PC-9 (cell line): ENCODE measurements around the gene THY1. TPM values are rescaled to one million over a fixed set of nuclear protein-coding genes. Genes with fewer than 3 reads are reported as not detected.

Experiments used
- Bru-seq: library from RNA; stranded (reverse); fragments of 400-500 nt; gene quantifications from one replicate; lab custom pipeline; 2021; lab: Mats Ljungman, UMichigan
- BruChase-seq, 2 experiments: library from RNA; stranded (reverse); fragments of 400-500 nt; gene quantifications; one replicate each; lab custom pipeline; 2021; lab: Mats Ljungman, UMichigan
- BruUV-seq: library from RNA; stranded (reverse); fragments of 400-500 nt; replicated peaks from 2 replicates; lab custom pipeline; 2021; lab: Mats Ljungman, UMichigan
- CTCF ChIA-PET: fragments of 300-600 bp; sonication (Branson Sonifier 250); formaldehyde crosslinking; loops from one replicate; lab custom pipeline; 2022; ENCODE audit warnings: antibody characterized with exemption; lab: Charles Lee
- POLR2A ChIA-PET: fragments of 300-600 bp; sonication (Branson Sonifier 250); formaldehyde crosslinking; loops from one replicate; lab custom pipeline; 2022; ENCODE audit warnings: antibody characterized with exemption; ENCODE audit not compliant: unreplicated experiment; lab: Charles Lee
- DNase-seq, 2 experiments: peaks; one replicate each; pipeline versions ENCODE4 v3.0.0 to v3.0.0-alpha.2; 2015 to 2022; ENCODE audit warnings: mixed read lengths in 1 of 2
- H2AFZ ChIP-seq: fragments of 200-600 bp; sonication (generic); 2 replicates; pipeline ENCODE4 v1.8.1; 2017; ENCODE audit warnings: antibody characterized with exemption
- H3F3A ChIP-seq: fragments of 200-600 bp; sonication (generic); 2 replicates; pipeline ENCODE4 v1.8.1; 2017; ENCODE audit warnings: antibody characterized with exemption, mild to moderate bottlenecking, low read depth; ENCODE audit not compliant: insufficient read depth
- H3K27ac ChIP-seq: fragments of 200-600 bp; sonication (generic); 2 replicates; pipeline ENCODE4 v1.6.1; 2016; ENCODE audit warnings: mixed run types
- H3K27me3 ChIP-seq: fragments of 200-600 bp; sonication (generic); 2 replicates; pipeline ENCODE4 v1.6.1; 2016; ENCODE audit warnings: low read depth, mixed run types; ENCODE audit not compliant: insufficient read depth
- H3K36me3 ChIP-seq: fragments of 200-600 bp; sonication (generic); 2 replicates; pipeline ENCODE4 v1.6.1; 2016; ENCODE audit warnings: low read depth, mixed run types
- H3K4me1 ChIP-seq: fragments of 200-600 bp; sonication (generic); replicated peaks from 2 replicates; pipeline ENCODE4 v1.6.1; 2016; ENCODE audit warnings: mixed run types; ENCODE audit not compliant: insufficient read depth
- H3K4me2 ChIP-seq: fragments of 200-600 bp; sonication (generic); 2 replicates; pipeline ENCODE4 v1.6.1; 2017; ENCODE audit warnings: mixed run types
- H3K4me3 ChIP-seq: fragments of 200-600 bp; sonication (generic); 2 replicates; pipeline ENCODE4 v1.6.1; 2016; ENCODE audit warnings: mixed run types
- H3K79me2 ChIP-seq: fragments of 200-600 bp; sonication (generic); 2 replicates; pipeline ENCODE4 v1.6.1; 2017; ENCODE audit warnings: low read depth, mixed run types
- H3K9me2 ChIP-seq: fragments of 200-600 bp; sonication (generic); 2 replicates; pipeline ENCODE4 v1.8.1; 2017; ENCODE audit warnings: mild to moderate bottlenecking; ENCODE audit not compliant: insufficient read depth
- H3K9me3 ChIP-seq: fragments of 200-600 bp; sonication (generic); 2 replicates; pipeline ENCODE4 v1.8.1; 2016; ENCODE audit warnings: low read depth; ENCODE audit not compliant: insufficient read depth
- H4K20me1 ChIP-seq: fragments of 200-600 bp; sonication (generic); 2 replicates; pipeline ENCODE4 v1.8.1; 2017; ENCODE audit not compliant: insufficient read depth
- CTCF ChIP-seq: fragments of 200-600 bp; sonication (generic); conservative IDR thresholded peaks from 2 replicates; pipeline ENCODE4 v1.6.1; 2017; ENCODE audit warnings: mixed run types, antibody characterized with exemption, mild to moderate bottlenecking, moderate library complexity
- EZH2 ChIP-seq: fragments of 200-600 bp; sonication (generic); IDR thresholded peaks from 2 replicates; pipeline ENCODE4 v1.8.0; 2017; ENCODE audit warnings: antibody characterized with exemption, low read depth
- intact Hi-C: fragments of 100-400 bp; cut with micrococcal nuclease; formaldehyde crosslinking; loops from one replicate; pipeline ENCODE4 v1.10.0; 2022; ENCODE audit not compliant: unreplicated experiment
- long read RNA-seq: library from polyadenylated mRNA; stranded (forward); transcript quantifications from one replicate; pipeline ENCODE4 v2.0.0, GENCODE V29; 2022
- total RNA-seq: library from RNA; stranded (reverse); gene quantifications from 2 replicates; pipeline ENCODE4 v1.2.3, GENCODE V29; 2021

The THY1 gene
- total RNA-seq (not detected in 2 replicates), Bru-seq, nascent RNA (not detected), BruChase-seq, experiment 1, labeled RNA remaining after a 2-hour chase (not detected), BruChase-seq, experiment 2, labeled RNA remaining after a 6-hour chase (not detected)
- long read RNA-seq, partial matches to known transcripts = 0 of 1 reads
- long read RNA-seq, other reads (novel, unspliced or antisense) = 1 of 1 reads

DNA sequence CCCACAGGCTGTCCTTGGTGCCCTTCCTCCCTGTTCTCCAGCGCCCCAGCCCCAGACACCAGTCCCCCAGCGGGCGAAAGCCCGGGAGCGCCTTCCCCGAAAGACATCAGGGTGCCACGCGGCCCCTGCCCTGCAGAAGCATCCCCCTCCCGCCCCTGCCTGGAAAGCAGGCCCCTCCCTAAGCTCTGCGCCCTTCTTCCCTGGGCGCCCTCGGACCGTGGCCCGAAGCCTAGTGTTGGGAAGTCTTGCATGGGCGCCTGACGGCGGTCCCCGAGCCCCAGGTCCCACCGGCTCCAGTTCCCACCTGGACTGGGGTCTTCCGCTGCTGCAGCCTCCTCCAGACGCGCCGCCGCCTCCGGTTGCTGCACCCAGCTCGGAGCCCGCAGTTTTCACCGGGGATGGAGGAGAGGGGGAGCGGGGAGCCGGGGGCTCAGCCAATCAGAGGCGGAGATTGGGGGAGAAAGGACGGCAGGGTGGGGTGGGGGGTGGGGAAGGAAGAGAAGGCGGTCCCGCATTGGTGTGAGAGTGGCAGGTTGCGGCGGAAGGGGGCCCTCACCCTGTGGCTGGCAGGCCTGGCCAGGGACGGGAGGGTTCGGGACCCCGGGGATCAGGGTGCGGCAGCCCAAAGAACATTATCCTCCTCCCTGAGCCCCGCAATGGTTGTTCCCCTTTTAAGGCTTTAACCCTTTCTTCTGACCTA, at the start of gene THY1:
Gene THY1 (minus strand): TSS at position 364 of the 700 bp plus-strand sequence. CDS start 2,267 bp downstream, outside the sequence.
- Histone ChIP-seq H3K4me1 (no peaks in the 10 kb centered on the region), H3K27ac (no peak within 1 kb of the TSS), H2AFZ (no peak within 1 kb of the TSS), H3K79me2 (no peaks in the 10 kb centered on the region), H3K4me2 (no peak within 1 kb of the TSS), H3K9me3 (no peaks in the 10 kb centered on the region), H3F3A (no peaks in the 10 kb centered on the region), H4K20me1 (no peaks in the 10 kb centered on the region), H3K9me2 (no peaks in the 10 kb centered on the region), H3K4me3 (no peak within 1 kb of the TSS), H3K27me3 (no peaks in the 10 kb centered on the region), H3K36me3 (no peaks in the 10 kb centered on the region)
- CTCF ChIA-PET = no interaction called here
- POLR2A ChIA-PET = no interaction called here
- TF ChIP-seq EZH2 = no peak
- no peak for TF ChIP-seq CTCF
- no TSS peak for BruUV-seq
- DNase-seq = no peak
- intact Hi-C loops = no loop called here

DNA sequence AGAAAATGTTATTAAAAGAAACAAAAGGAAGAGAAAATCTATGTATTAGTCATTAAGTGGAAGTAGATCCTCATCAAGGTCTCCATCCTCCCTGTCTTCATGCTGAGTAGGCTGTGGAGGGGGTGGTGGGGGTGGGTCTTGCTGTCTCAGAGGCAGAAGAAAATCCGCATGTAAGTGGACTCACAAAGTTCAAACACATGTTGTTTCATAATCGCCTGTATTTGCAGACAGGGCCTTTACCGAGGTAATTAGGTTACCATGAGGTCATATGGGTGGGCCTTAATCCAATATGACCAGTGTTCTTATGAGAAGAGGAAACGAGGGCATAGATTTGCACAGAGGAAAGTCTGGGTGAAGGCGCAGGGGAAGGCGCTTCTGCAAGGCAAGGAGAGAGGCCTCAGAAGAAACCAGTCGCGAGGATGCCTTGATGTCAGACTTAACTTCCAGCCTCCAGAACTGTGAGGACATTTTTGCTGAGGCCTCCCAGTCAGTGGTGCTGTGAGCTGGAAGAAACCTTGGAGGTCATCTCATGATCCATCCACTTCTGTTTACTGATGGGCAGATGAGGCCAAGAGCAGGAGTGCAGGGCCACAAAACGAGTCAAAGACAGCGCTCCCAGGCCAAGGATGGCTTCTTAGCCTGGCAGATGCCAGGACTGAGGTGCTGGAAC, 49.3 kb upstream of the THY1 start:
- Histone ChIP-seq H3K9me2 (no peaks in the 10 kb centered on the region; the same call in 1 of the 2 replicates), H3K27ac (no peak overlapping the region), H2AFZ (no peak overlapping the region), H3F3A (peaks cover 17% of the 10 kb centered on the region; the same call in 1 of the 2 replicates), H3K4me1 (peaks cover 19% of the 10 kb centered on the region), H3K4me3 (no peak overlapping the region), H3K9me3 (no peaks in the 10 kb centered on the region), H3K4me2 (no peak overlapping the region), H4K20me1 (no peaks in the 10 kb centered on the region), H3K79me2 (no peaks in the 10 kb centered on the region), H3K27me3 (no peaks in the 10 kb centered on the region), H3K36me3 (no peaks in the 10 kb centered on the region)
- DNase-seq = no peak
- CTCF ChIA-PET = interaction anchor here (0.6 kb wide), 1 partner anchor 94 kb away, joined by 3 read pairs; no protein-coding TSS in a partner anchor
- no peak for TF ChIP-seq EZH2
- TF ChIP-seq CTCF = no peak
- POLR2A ChIA-PET = no interaction called here
- intact Hi-C loops = loop anchor here (5.0 to 10.0 kb wide), 3 partner anchors 265 to 565 kb away; partner anchors contain the start of gene CBL
- no TSS peak for BruUV-seq

DNA sequence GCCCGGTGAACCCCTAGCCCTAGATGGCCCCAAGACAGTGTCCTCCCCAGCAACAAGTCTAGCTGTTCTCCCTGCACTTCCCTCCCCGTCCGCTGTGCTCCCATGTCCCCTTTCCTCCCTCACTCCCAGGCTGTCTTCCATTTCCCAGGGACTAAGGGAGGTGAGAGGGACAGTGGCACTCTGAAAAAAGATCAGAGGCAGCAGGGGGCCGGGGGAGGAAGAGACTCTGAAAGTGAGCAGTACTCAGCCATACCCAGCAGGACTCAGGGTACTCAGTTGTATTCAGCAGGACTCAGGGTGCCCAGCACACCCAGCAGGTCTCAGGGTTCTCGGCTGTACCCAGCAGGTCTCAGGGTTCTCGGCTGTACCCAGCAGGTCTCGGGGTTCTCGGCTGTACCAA, 48.4 kb upstream of the THY1 start:
- ChIA-PET POLR2A (no interaction called here), CTCF (no interaction called here)
- Histone ChIP-seq H3K27me3 (no peaks in the 10 kb centered on the region), H2AFZ (no peak overlapping the region), H3K4me3 (no peak overlapping the region), H3K79me2 (no peaks in the 10 kb centered on the region), H3K4me2 (no peak overlapping the region), H4K20me1 (no peaks in the 10 kb centered on the region), H3K36me3 (no peaks in the 10 kb centered on the region), H3K9me2 (no peaks in the 10 kb centered on the region; the same call in 1 of the 2 replicates), H3K9me3 (peaks cover 3% of the 10 kb centered on the region; the same call in 1 of the 2 replicates), H3F3A (peaks cover 17% of the 10 kb centered on the region; the same call in 1 of the 2 replicates), H3K27ac (no peak overlapping the region), H3K4me1 (peaks cover 19% of the 10 kb centered on the region)
- intact Hi-C loops = loop anchor here (5.0 to 10.0 kb wide), 3 partner anchors 264 to 564 kb away; partner anchors contain the start of gene CBL
- DNase-seq = no peak
- TF ChIP-seq CTCF (no peak), EZH2 (no peak)
- no TSS peak for BruUV-seq
